Adrenal gland (tissue), 5 donors: ENCODE measurements around the gene SSBP2.

Experiments used
- POLR2A ChIP-seq, 2 donors: fragments of 450-650 bp; IDR thresholded peaks; one replicate each; pipeline ENCODE4 v1.6.1; 2017; ENCODE audit warnings: antibody characterized with exemption in 2 of 2, mild to moderate bottlenecking in 2 of 2, moderate library complexity in 1 of 2
- TF ChIP-seq, protein P1 (sequence below), 6 experiments: fragments of 450-650 bp in 4 of 6; fragments of 200-600 bp in 2 of 6; sonication (generic) in 1 of 6; IDR thresholded peaks; 1 replicate in 5 of 6; 2 replicates in 1 of 6; pipeline versions ENCODE4 v1.5.1 to v1.8.0; 2016 to 2021; ENCODE audit warnings: antibody characterized with exemption in 6 of 6, mild to moderate bottlenecking in 2 of 6, moderate library complexity in 1 of 6
- donor health status: DM: no; HTN: no; CAD: no.

DNA sequence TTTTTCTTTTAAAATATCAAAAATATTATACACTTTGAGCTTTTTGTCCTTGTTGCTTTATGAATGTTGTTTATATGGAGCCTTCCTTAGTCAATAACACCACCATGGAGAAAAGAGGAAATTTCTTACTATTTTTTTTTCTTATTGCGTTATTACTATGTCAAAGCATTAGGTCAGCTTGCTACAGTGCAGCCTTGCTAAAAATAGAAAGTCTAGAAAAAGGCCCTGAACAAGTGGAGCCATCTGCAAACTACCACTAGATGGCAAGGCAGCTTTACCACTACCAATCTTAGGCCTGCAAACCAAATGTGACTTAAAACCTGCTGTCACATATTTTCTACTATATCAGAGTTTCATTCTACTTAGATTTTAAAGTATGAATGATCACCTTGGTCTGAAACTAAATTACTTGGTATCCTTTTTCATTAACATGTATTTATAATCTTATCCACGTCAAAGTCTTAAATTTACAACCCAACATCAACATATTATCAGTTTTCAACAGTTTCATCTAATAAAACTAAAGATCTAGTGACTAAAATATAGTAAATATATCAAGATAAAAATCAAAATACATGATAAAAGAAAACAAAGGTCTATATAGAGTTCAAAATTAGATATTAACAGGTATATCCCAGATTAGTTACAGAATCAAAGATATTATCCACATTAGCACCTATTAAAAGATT is 243.9 kb downstream of the SSBP2 start:
- TF ChIP-seq, protein P1, sequence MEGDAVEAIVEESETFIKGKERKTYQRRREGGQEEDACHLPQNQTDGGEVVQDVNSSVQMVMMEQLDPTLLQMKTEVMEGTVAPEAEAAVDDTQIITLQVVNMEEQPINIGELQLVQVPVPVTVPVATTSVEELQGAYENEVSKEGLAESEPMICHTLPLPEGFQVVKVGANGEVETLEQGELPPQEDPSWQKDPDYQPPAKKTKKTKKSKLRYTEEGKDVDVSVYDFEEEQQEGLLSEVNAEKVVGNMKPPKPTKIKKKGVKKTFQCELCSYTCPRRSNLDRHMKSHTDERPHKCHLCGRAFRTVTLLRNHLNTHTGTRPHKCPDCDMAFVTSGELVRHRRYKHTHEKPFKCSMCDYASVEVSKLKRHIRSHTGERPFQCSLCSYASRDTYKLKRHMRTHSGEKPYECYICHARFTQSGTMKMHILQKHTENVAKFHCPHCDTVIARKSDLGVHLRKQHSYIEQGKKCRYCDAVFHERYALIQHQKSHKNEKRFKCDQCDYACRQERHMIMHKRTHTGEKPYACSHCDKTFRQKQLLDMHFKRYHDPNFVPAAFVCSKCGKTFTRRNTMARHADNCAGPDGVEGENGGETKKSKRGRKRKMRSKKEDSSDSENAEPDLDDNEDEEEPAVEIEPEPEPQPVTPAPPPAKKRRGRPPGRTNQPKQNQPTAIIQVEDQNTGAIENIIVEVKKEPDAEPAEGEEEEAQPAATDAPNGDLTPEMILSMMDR (IDR thresholded peaks at IDR 0.05), result peak; percentile 71 to 95 (median 93)
- TF ChIP-seq POLR2A (IDR thresholded peaks at IDR 0.05), result no peak
